GM23338 (cell line): ENCODE data around the gene COL4A6. TPM values are rescaled to one million over a fixed set of nuclear protein-coding genes. Genes with fewer than 3 reads are reported as not detected.

ENCODE experiments used
- ATAC-seq: fragments of 200-7000 bp; cut with Tn5 transposase; 3 replicates; pipeline ENCODE4 v1.9.1; 2020
- DNase-seq: peaks from one replicate; pipeline ENCODE4 v3.0.0-alpha.2; 2015; ENCODE audit warnings: low spot score
- H2AFZ ChIP-seq: fragments of 200-600 bp; sonication (generic); 2 replicates; pipeline ENCODE4 v1.8.0; 2016; ENCODE audit warnings: antibody characterized with exemption, mild to moderate bottlenecking, moderate library complexity
- H3F3A ChIP-seq: fragments of 200-600 bp; sonication (generic); replicated peaks from 2 replicates; pipeline ENCODE4 v1.8.0; 2017; ENCODE audit warnings: antibody characterized with exemption, mixed run types, low read depth
- H3K27ac ChIP-seq: fragments of 200-600 bp; sonication (generic); 2 replicates; pipeline ENCODE4 v1.6.1; 2016; ENCODE audit warnings: low read depth
- H3K27me3 ChIP-seq: fragments of 200-600 bp; sonication (generic); 2 replicates; pipeline ENCODE4 v1.8.0; 2016; ENCODE audit warnings: mild to moderate bottlenecking, mixed run types, moderate library complexity; ENCODE audit not compliant: insufficient read depth
- H3K36me3 ChIP-seq: fragments of 200-600 bp; sonication (generic); 2 replicates; pipeline ENCODE4 v1.8.0; 2016; ENCODE audit warnings: mild to moderate bottlenecking; ENCODE audit not compliant: insufficient read depth
- H3K4me1 ChIP-seq: fragments of 200-600 bp; sonication (generic); 2 replicates; pipeline ENCODE4 v1.8.0; 2016; ENCODE audit warnings: mild to moderate bottlenecking, moderate library complexity; ENCODE audit not compliant: insufficient read depth
- H3K4me2 ChIP-seq: fragments of 200-600 bp; sonication (generic); 2 replicates; pipeline ENCODE4 v1.7.1; 2017; ENCODE audit warnings: mixed run types
- H3K4me3 ChIP-seq: fragments of 200-600 bp; sonication (generic); 2 replicates; pipeline ENCODE4 v1.6.1; 2016; ENCODE audit warnings: mixed run types
- H3K79me2 ChIP-seq: fragments of 200-600 bp; sonication (generic); replicated peaks from 2 replicates; pipeline ENCODE4 v1.8.0; 2017; ENCODE audit warnings: mild to moderate bottlenecking; ENCODE audit not compliant: insufficient read depth
- H3K9me2 ChIP-seq: fragments of 200-600 bp; sonication (generic); 2 replicates; pipeline ENCODE4 v1.8.0; 2017; ENCODE audit not compliant: insufficient read depth
- H4K20me1 ChIP-seq: fragments of 200-600 bp; sonication (generic); replicated peaks from 2 replicates; pipeline ENCODE4 v1.8.0; 2017; ENCODE audit warnings: mild to moderate bottlenecking; ENCODE audit not compliant: insufficient read depth
- H3K27ac Mint-ChIP-seq: 2 replicates; pipeline ENCODE4 v1.8.0; 2020; ENCODE audit warnings: inconsistent platforms, mild to moderate bottlenecking, moderate library complexity, mixed read lengths
- H3K27me3 Mint-ChIP-seq: 3 replicates; pipeline ENCODE4 v1.8.0; 2022; ENCODE audit warnings: low read depth, mild to moderate bottlenecking, moderate library complexity, mixed read lengths, inconsistent platforms; ENCODE audit not compliant: insufficient read depth, poor library complexity
- H3K36me3 Mint-ChIP-seq: 3 replicates; pipeline ENCODE4 v1.8.0; 2021; ENCODE audit warnings: low read depth, mild to moderate bottlenecking, inconsistent platforms, moderate library complexity, mixed read lengths
- H3K4me1 Mint-ChIP-seq: 3 replicates; pipeline ENCODE4 v1.8.0; 2020; ENCODE audit warnings: mild to moderate bottlenecking, inconsistent platforms, mixed read lengths
- H3K4me3 Mint-ChIP-seq: 3 replicates; pipeline ENCODE4 v1.8.0; 2021; ENCODE audit warnings: moderate library complexity, mild to moderate bottlenecking, inconsistent platforms, mixed read lengths
- H3K9me3 Mint-ChIP-seq: 3 replicates; pipeline ENCODE4 v1.8.0; 2020; ENCODE audit warnings: moderate library complexity, mild to moderate bottlenecking, inconsistent platforms, mixed read lengths
- CREB1 ChIP-seq: fragments of 250-450 bp; sonication (Bioruptor Pico); IDR thresholded peaks from 2 replicates; pipeline ENCODE4 v1.5.0; 2020; ENCODE audit warnings: low read depth, mild to moderate bottlenecking, moderate library complexity
- CTCF ChIP-seq, 2 experiments: fragments of 200-600 bp in 1 of 2; sonication (generic) in 1 of 2; conservative IDR thresholded peaks; 2 replicates each; pipeline versions ENCODE4 v1.5.1 to v1.6.1; 2016 to 2017; ENCODE audit warnings: antibody characterized with exemption in 2 of 2, low read depth in 2 of 2, mild to moderate bottlenecking in 2 of 2, moderate library complexity in 1 of 2
- ETS1 ChIP-seq: IDR thresholded peaks from 2 replicates; pipeline ENCODE4 v1.6.1; 2016; ENCODE audit warnings: antibody characterized with exemption
- EZH2phosphoT487 ChIP-seq: fragments of 200-600 bp; sonication (generic); IDR thresholded peaks from one replicate; pipeline ENCODE4 v1.8.1; 2018; ENCODE audit warnings: antibody characterized with exemption; ENCODE audit not compliant: unreplicated experiment
- NANOG ChIP-seq: IDR thresholded peaks from 2 replicates; pipeline ENCODE4 v1.6.1; 2016; ENCODE audit warnings: antibody characterized with exemption, borderline replicate concordance
- POLR2AphosphoS5 ChIP-seq: IDR thresholded peaks from 2 replicates; pipeline ENCODE4 v1.6.1; 2016; ENCODE audit warnings: antibody characterized with exemption, low read depth
- REST ChIP-seq: IDR thresholded peaks from one replicate; pipeline ENCODE4 v1.6.1; 2018; ENCODE audit warnings: antibody characterized with exemption; ENCODE audit not compliant: unreplicated experiment
- STAT1 ChIP-seq: IDR thresholded peaks from one replicate; pipeline ENCODE4 v1.6.1; 2016; ENCODE audit warnings: antibody characterized with exemption; ENCODE audit not compliant: unreplicated experiment
- ZNF114 ChIP-seq: fragments of 250-450 bp; sonication (Bioruptor Pico); IDR thresholded peaks from 2 replicates; pipeline ENCODE4 v1.5.0; 2020; ENCODE audit warnings: mild to moderate bottlenecking, moderate library complexity
- polyA plus RNA-seq: library from polyadenylated mRNA; unstranded; fragments of >200 nt; fragmentation: Nextera tagmentation; extraction: Ambion mirVana; gene quantifications from 2 replicates; pipeline ENCODE4 v1.2.1, GENCODE V29; 2016
- total RNA-seq: library from RNA; depleted of rRNA; stranded (reverse); fragments of >200 nt; shearing (Covaris generic); gene quantifications from 2 replicates; pipeline ENCODE4 v1.2.3, GENCODE V29; 2014

The COL4A6 gene
- total and polyA plus RNA-seq, 2 experiments from 2014 or later, result 4.1 to 15.2 TPM

- no peaks in the 10 kb centered on the region for H3K27me3 Mint-ChIP-seq
- no peak overlapping the region for H3K27ac ChIP-seq
- H3K4me3 ChIP-seq, result no peak overlapping the region
- no peak overlapping the region for H3K27ac Mint-ChIP-seq
- H3K36me3 ChIP-seq, result no peaks in the 10 kb centered on the region
- no peaks in the 10 kb centered on the region for H3K9me2 ChIP-seq
- TF ChIP-seq NANOG (no peak), CTCF (conservative IDR thresholded peaks at IDR 0.05; ENCODE audit: low read depth in 2 of 2) (peak; percentile 70 to 77)
- no peaks in the 10 kb centered on the region for H3K27me3 ChIP-seq
- H3K4me1 ChIP-seq, result no peaks in the 10 kb centered on the region
- H3K4me1 Mint-ChIP-seq, result peaks cover 16% of the 10 kb centered on the region
- ATAC-seq, result peak; percentile 94
- peak; percentile 72 for DNase-seq
- H3F3A ChIP-seq, result no peaks in the 10 kb centered on the region
- no peak overlapping the region for H3K4me3 Mint-ChIP-seq
- H3K36me3 Mint-ChIP-seq, result no peaks in the 10 kb centered on the region
- no peaks in the 10 kb centered on the region for H3K9me3 Mint-ChIP-seq
- H3K79me2 ChIP-seq, result no peaks in the 10 kb centered on the region
- H4K20me1 ChIP-seq, result no peaks in the 10 kb centered on the region
- H2AFZ ChIP-seq, result no peak overlapping the region
- no peak overlapping the region for H3K4me2 ChIP-seq
These were observed 213.2 kb downstream of the COL4A6 start for GRCh38 chrX:108224727-108225621.

DNA sequence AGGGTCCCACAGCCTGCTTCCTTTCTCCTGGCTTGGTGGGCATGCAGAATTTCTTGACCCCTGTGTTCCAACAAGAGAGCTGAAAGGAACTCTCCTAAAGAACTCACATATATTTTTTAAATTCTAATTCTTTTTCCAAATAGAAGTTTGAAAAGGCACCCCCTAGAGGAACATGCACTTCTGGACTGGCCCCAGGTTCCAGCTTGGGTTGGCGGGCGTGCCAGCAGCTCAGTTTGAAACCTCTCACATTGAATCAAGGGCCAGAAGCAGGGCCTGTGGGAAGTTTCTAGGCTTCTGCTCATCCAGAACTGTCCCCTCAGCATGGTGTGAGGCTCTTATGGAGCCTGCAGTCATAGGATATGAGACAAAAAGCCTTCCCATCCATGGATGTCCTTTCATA is 214.0 kb downstream of the COL4A6 start:
- Mint-ChIP-seq H3K4me3 (no peak overlapping the region), H3K36me3 (no peaks in the 10 kb centered on the region), H3K9me3 (no peaks in the 10 kb centered on the region), H3K4me1 (peaks cover 16% of the 10 kb centered on the region), H3K27ac (no peak overlapping the region), H3K27me3 (no peaks in the 10 kb centered on the region)
- Histone ChIP-seq H2AFZ (no peak overlapping the region), H3K4me1 (no peaks in the 10 kb centered on the region), H3K79me2 (no peaks in the 10 kb centered on the region), H4K20me1 (no peaks in the 10 kb centered on the region), H3K4me3 (no peak overlapping the region), H3K36me3 (no peaks in the 10 kb centered on the region), H3K4me2 (no peak overlapping the region), H3F3A (no peaks in the 10 kb centered on the region), H3K27ac (no peak overlapping the region), H3K9me2 (no peaks in the 10 kb centered on the region), H3K27me3 (no peaks in the 10 kb centered on the region)
- ATAC-seq (no peak), DNase-seq (no peak)
- TF ChIP-seq EZH2phosphoT487 (no peak), NANOG (no peak), CREB1 (CRISPR knock-in tag) (no peak), ETS1 (no peak)

DNA sequence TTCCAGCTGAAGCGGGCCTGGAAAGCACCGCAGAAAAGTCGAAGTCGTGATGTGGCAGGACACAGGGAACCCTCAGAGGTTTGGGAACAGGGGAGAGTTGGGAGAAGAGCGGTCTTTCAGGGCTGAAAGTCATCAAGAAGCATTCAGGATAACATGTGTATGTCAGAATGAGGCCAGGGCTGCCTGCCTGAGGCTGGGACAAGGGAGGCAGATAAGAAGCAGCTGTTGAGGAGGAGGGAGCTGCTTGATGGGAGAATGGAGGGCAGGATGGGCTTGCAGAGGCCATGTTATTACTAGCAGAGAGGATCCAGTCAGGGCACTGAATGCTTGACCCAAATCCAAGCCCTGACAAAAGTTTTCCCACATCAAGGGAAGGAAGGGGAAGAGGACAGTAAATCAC is 214.6 kb downstream of the COL4A6 start:
- no peak overlapping the region for H3K27ac Mint-ChIP-seq
- no peaks in the 10 kb centered on the region for H3F3A ChIP-seq
- H3K27me3 ChIP-seq, result no peaks in the 10 kb centered on the region
- H2AFZ ChIP-seq, result no peak overlapping the region
- H4K20me1 ChIP-seq, result no peaks in the 10 kb centered on the region
- no peak overlapping the region for H3K4me3 Mint-ChIP-seq
- H3K4me3 ChIP-seq, result no peak overlapping the region
- no peaks in the 10 kb centered on the region for H3K79me2 ChIP-seq
- no peaks in the 10 kb centered on the region for H3K9me2 ChIP-seq
- H3K4me1 Mint-ChIP-seq, result peaks cover 16% of the 10 kb centered on the region
- H3K27me3 Mint-ChIP-seq, result no peaks in the 10 kb centered on the region
- no peak overlapping the region for H3K4me2 ChIP-seq
- no peaks in the 10 kb centered on the region for H3K36me3 Mint-ChIP-seq
- DNase-seq, result no peak
- TF ChIP-seq ZNF114 (CRISPR knock-in tag), result no peak
- no peak for TF ChIP-seq POLR2AphosphoS5
- TF ChIP-seq CREB1 (CRISPR knock-in tag), result no peak
- no peak for TF ChIP-seq NANOG
- TF ChIP-seq STAT1, result no peak
- no peak for TF ChIP-seq REST
- TF ChIP-seq EZH2phosphoT487, result no peak
- no peaks in the 10 kb centered on the region for H3K36me3 ChIP-seq
- H3K9me3 Mint-ChIP-seq, result no peaks in the 10 kb centered on the region
- no peak for ATAC-seq
- no peak overlapping the region for H3K27ac ChIP-seq
- H3K4me1 ChIP-seq, result no peaks in the 10 kb centered on the region
